Activated T-cell treated with anti-CD3 and anti-CD28 coated beads for 1 hour (primary cell): ENCODE measurements around the gene ECI1.

Experiments used
- DNase-seq: peaks from one replicate; pipeline ENCODE4 v3.0.0-alpha.2; 2020; ENCODE audit warnings: low read depth

ECI1 gene

GRCh38 chr16:2195322-2196161, 55.8 kb downstream of the ECI1 start:
- no peak for DNase-seq

- peak; percentile 31 for DNase-seq
These were observed 56.5 kb downstream of the ECI1 start for GRCh38 chr16:2194852-2195321.

- DNase-seq = no peak
These were observed 57.1 kb downstream of the ECI1 start for GRCh38 chr16:2194166-2194834.

- DNase-seq = no peak
These were observed 60.0 kb downstream of the ECI1 start for GRCh38 chr16:2191446-2191706.

GRCh38 chr16:2190659-2191445, 60.5 kb downstream of the ECI1 start:
- no peak for DNase-seq

GRCh38 chr16:2190002-2190658, 61.3 kb downstream of the ECI1 start:
- no peak for DNase-seq
